Endothelial cell of umbilical vein (primary cell): ENCODE results near the gene KLHL30. TPM values are rescaled to one million over a fixed set of nuclear protein-coding genes. Genes with fewer than 3 reads are reported as not detected.

Experiments
- BruUV-seq: library from RNA; stranded (reverse); fragments of 400-500 nt; replicated peaks from 2 replicates; lab custom pipeline; 2021; lab: Mats Ljungman, UMichigan
- CTCF ChIA-PET: fragments of 300-600, 350-600 bp; sonication (Branson Sonifier 250); formaldehyde crosslinking; loops from one replicate; lab custom pipeline; 2021; ENCODE audit warnings: antibody characterized with exemption, inconsistent platforms; lab: Charles Lee
- POLR2A ChIA-PET: fragments of 300-600, 350-600 bp; sonication (Branson Sonifier 250); formaldehyde crosslinking; loops from one replicate; lab custom pipeline; 2021; ENCODE audit warnings: antibody characterized with exemption, inconsistent platforms; lab: Charles Lee
- DNase-seq: peaks from one replicate; pipeline ENCODE4 v3.0.0-alpha.2; 2011; ENCODE audit warnings: low read depth, low spot score
- FAIRE-seq: peaks from 2 replicates; lab custom pipeline; 2011; peaks lifted over from hg19 to GRCh38; lab: Jason Lieb, UNC
- H2AFZ ChIP-seq: 2 replicates; pipeline ENCODE4 v1.6.0; 2012; ENCODE audit warnings: low read depth, low read length, control low read depth, inconsistent platforms
- H3K27ac ChIP-seq: 2 replicates; pipeline ENCODE4 v1.5.1; 2011; ENCODE audit warnings: low read depth, mild to moderate bottlenecking, control low read depth, low read length, moderate library complexity; ENCODE audit not compliant: insufficient read depth
- H3K27me3 ChIP-seq, 2 experiments: 2 replicates each; pipeline versions ENCODE4 v1.6.0 to v1.6.1; 2011; ENCODE audit warnings: low read length in 2 of 2, mixed read lengths in 1 of 2; ENCODE audit not compliant: control insufficient read depth in 2 of 2, insufficient read depth in 2 of 2
- H3K36me3 ChIP-seq, 2 experiments: 2 replicates in 1 of 2; 3 replicates in 1 of 2; pipeline ENCODE4 v1.5.1; 2011; ENCODE audit warnings: low read length in 2 of 2, mild to moderate bottlenecking in 1 of 2, moderate library complexity in 1 of 2; ENCODE audit not compliant: control insufficient read depth in 2 of 2, insufficient read depth in 2 of 2; ENCODE audit errors: extremely low read depth in 1 of 2
- H3K4me1 ChIP-seq: 3 replicates; pipeline ENCODE4 v1.5.1; 2011; ENCODE audit warnings: mild to moderate bottlenecking, low read length; ENCODE audit not compliant: control insufficient read depth, insufficient read depth; ENCODE audit errors: extremely low read depth
- H3K4me2 ChIP-seq: 2 replicates; pipeline ENCODE4 v1.6.1; 2011; ENCODE audit warnings: low read length, control low read depth, mixed read lengths; ENCODE audit not compliant: insufficient read depth
- H3K4me3 ChIP-seq, 3 experiments: fragments of 200-600 bp in 1 of 3; sonication (generic), shearing (Covaris generic) in 1 of 3; replicated peaks in 1 of 3; 2 replicates each; pipeline ENCODE4 v1.5.1; 2011 to 2016; ENCODE audit warnings: control low read depth in 3 of 3, low read length in 3 of 3, mild to moderate bottlenecking in 2 of 3, inconsistent platforms in 1 of 3, low read depth in 1 of 3, moderate library complexity in 1 of 3; ENCODE audit not compliant: insufficient read depth in 1 of 3
- H3K79me2 ChIP-seq: 2 replicates; pipeline ENCODE4 v1.6.0; 2012; ENCODE audit warnings: low read length, inconsistent platforms; ENCODE audit not compliant: control insufficient read depth, insufficient read depth
- H3K9ac ChIP-seq: replicated peaks from 2 replicates; pipeline ENCODE3; 2011; ENCODE audit warnings: low read length, control low read depth; ENCODE audit not compliant: insufficient read depth; ENCODE audit errors: extremely low read depth
- H3K9me1 ChIP-seq: replicated peaks from 3 replicates; pipeline ENCODE4 v1.6.0; 2011; ENCODE audit warnings: mild to moderate bottlenecking, low read length; ENCODE audit not compliant: control insufficient read depth, insufficient read depth; ENCODE audit errors: extremely low read depth
- H3K9me3 ChIP-seq: replicated peaks from 2 replicates; pipeline ENCODE4 v1.5.1; 2012; ENCODE audit warnings: low read length, inconsistent platforms; ENCODE audit not compliant: control insufficient read depth, insufficient read depth
- H4K20me1 ChIP-seq: replicated peaks from 2 replicates; pipeline ENCODE3; 2011; ENCODE audit warnings: mild to moderate bottlenecking, low read length; ENCODE audit not compliant: control insufficient read depth, insufficient read depth; ENCODE audit errors: extremely low read depth
- CTCF ChIP-seq, 2 donors: IDR thresholded peaks; 1 replicate in 1 of 2; 2 replicates in 1 of 2; pipeline ENCODE4 v1.5.1; 2011; ENCODE audit warnings: low read length in 2 of 2, mild to moderate bottlenecking in 2 of 2, moderate library complexity in 2 of 2, control low read depth in 1 of 2, inconsistent platforms in 1 of 2, low read depth in 1 of 2; ENCODE audit not compliant: insufficient read depth in 1 of 2; ENCODE audit errors: extremely low read depth in 1 of 2
- EZH2 ChIP-seq: IDR thresholded peaks from 2 replicates; pipeline ENCODE4 v1.6.1; 2012; ENCODE audit warnings: borderline replicate concordance, low read depth, mild to moderate bottlenecking, moderate library complexity, low read length, inconsistent platforms; ENCODE audit not compliant: severe bottlenecking
- FOS ChIP-seq: IDR thresholded peaks from 2 replicates; pipeline ENCODE4 v1.6.1; 2011; ENCODE audit warnings: mild to moderate bottlenecking, low read length, moderate library complexity, borderline replicate concordance; ENCODE audit not compliant: insufficient read depth
- GATA2 ChIP-seq: IDR thresholded peaks from 2 replicates; pipeline ENCODE4 v1.7.0; 2011; ENCODE audit warnings: low read depth, mild to moderate bottlenecking, moderate library complexity, mixed read lengths, low read length; ENCODE audit not compliant: insufficient read length, insufficient read depth
- JUN ChIP-seq: IDR thresholded peaks from 2 replicates; pipeline ENCODE4 v1.6.1; 2011; ENCODE audit warnings: borderline replicate concordance, low read depth; ENCODE audit not compliant: insufficient read length, insufficient read depth
- MAX ChIP-seq: IDR thresholded peaks from 2 replicates; pipeline ENCODE4 v1.6.1; 2011; ENCODE audit not compliant: insufficient read depth, insufficient read length
- MYC ChIP-seq: IDR thresholded peaks from one replicate; pipeline ENCODE4 v1.6.1; 2011; ENCODE audit warnings: mild to moderate bottlenecking, low read depth, low read length
- POLR2A ChIP-seq: IDR thresholded peaks from 2 replicates; pipeline ENCODE4 v1.6.1; 2012; ENCODE audit warnings: low read depth, mild to moderate bottlenecking, control low read depth, low read length
- POLR2AphosphoS5 ChIP-seq: IDR thresholded peaks from 2 replicates; pipeline ENCODE4 v1.6.1; 2012; ENCODE audit warnings: low read depth, mild to moderate bottlenecking, control low read depth, low read length, moderate library complexity; ENCODE audit not compliant: insufficient read depth
- dilution Hi-C: fragments of 300-500 bp; cut with MboI; formaldehyde crosslinking; loops from one replicate; pipeline ENCODE4 v1.15.0; 2019; ENCODE audit warnings: low sequenced_read_pairs; ENCODE audit not compliant: extremely low pct_ligation_motif_present
- intact Hi-C: fragments of 100-400 bp; cut with micrococcal nuclease; formaldehyde crosslinking; loops from one replicate; pipeline ENCODE4 v1.10.0; 2022
- polyA plus RNA-seq, 4 experiments: library from polyadenylated mRNA; depleted of rRNA in 3 of 4; stranded (reverse) in 3 of 4; unstranded in 1 of 4; fragments of >200 nt; gene quantifications; 2 replicates each; pipeline versions ENCODE4 v1.2.1 to v1.2.3, GENCODE V29; 2011 to 2012; ENCODE audit warnings: missing spikeins in 1 of 4
- total RNA-seq: library from RNA; stranded (reverse); gene quantifications from 2 replicates; pipeline ENCODE4 v1.2.3, GENCODE V29; 2021

Gene KLHL30
- total and polyA plus RNA-seq, 2 donors (not counting 3 experiments of a cell fraction or from before 2014, with no cell fraction given): not detected

GRCh38 chr2:238096311-238097011 is 42.0 kb upstream of the KLHL30 start:
- Histone ChIP-seq H3K27ac (no peak overlapping the region), H3K9me1 (no peaks in the 10 kb centered on the region), H3K4me1 (no peaks in the 10 kb centered on the region), H3K9ac (no peak overlapping the region), H3K9me3 (no peaks in the 10 kb centered on the region), H3K79me2 (no peaks in the 10 kb centered on the region), H3K4me2 (no peak overlapping the region), H3K4me3 (no peak overlapping the region), H3K36me3 (no peaks in the 10 kb centered on the region), H2AFZ (no peak overlapping the region), H3K27me3 (no peaks in the 10 kb centered on the region), H4K20me1 (no peaks in the 10 kb centered on the region)
- no peak for DNase-seq
- BruUV-seq: no TSS peak
- no peak for FAIRE-seq
- ChIA-PET CTCF (no interaction called here), POLR2A (no interaction called here)
- dilution Hi-C loops: no loop called here
- intact Hi-C loops: no loop called here
- no peak for TF ChIP-seq CTCF (IDR thresholded peaks at IDR 0.05; ENCODE audit: extremely low read depth in 1 of 2, insufficient read depth in 1 of 2, low read depth in 1 of 2, low read length in 2 of 2)

- no peaks in the 10 kb centered on the region for H3K4me1 ChIP-seq
Measured at GRCh38 chr2:238097201-238097987, 41.1 kb upstream of the KLHL30 start.

More at GRCh38 chr2:238097201-238097987, 41.1 kb upstream of the KLHL30 start:
- ChIA-PET POLR2A (no interaction called here), CTCF (interaction anchor here (1.7 kb wide), 1 partner anchor 174 kb away, joined by 5 read pairs; no protein-coding TSS in a partner anchor)
- Histone ChIP-seq H2AFZ (no peak overlapping the region), H3K27ac (no peak overlapping the region), H3K27me3 (no peaks in the 10 kb centered on the region), H4K20me1 (no peaks in the 10 kb centered on the region), H3K4me2 (no peak overlapping the region), H3K9me1 (no peaks in the 10 kb centered on the region), H3K36me3 (no peaks in the 10 kb centered on the region), H3K79me2 (no peaks in the 10 kb centered on the region), H3K9me3 (no peaks in the 10 kb centered on the region), H3K4me3 (no peak overlapping the region), H3K9ac (no peak overlapping the region)
- FAIRE-seq: no peak
- DNase-seq: no peak
- intact Hi-C loops: no loop called here
- no TSS peak for BruUV-seq
- no peak for TF ChIP-seq EZH2
- no peak for TF ChIP-seq FOS
- no peak for TF ChIP-seq JUN
- no peak for TF ChIP-seq CTCF (IDR thresholded peaks at IDR 0.05; ENCODE audit: extremely low read depth in 1 of 2, insufficient read depth in 1 of 2, low read depth in 1 of 2, low read length in 2 of 2)
- TF ChIP-seq MAX: no peak
- no peak for TF ChIP-seq GATA2
- no peak for TF ChIP-seq POLR2A
- no peak for TF ChIP-seq POLR2AphosphoS5
- TF ChIP-seq MYC: no peak
- dilution Hi-C loops: no loop called here
